GM19240 (cell line): Measurements from ENCODE around the gene ESRRA.
A peak's percentile ranks its signal among the peaks of the same experiment; 100 is the strongest.

Experiments
- DNase-seq: peaks from one replicate; pipeline ENCODE4 v3.0.0; 2011; ENCODE audit warnings: low spot score; ENCODE audit not compliant: insufficient read length

ESRRA gene

DNA sequence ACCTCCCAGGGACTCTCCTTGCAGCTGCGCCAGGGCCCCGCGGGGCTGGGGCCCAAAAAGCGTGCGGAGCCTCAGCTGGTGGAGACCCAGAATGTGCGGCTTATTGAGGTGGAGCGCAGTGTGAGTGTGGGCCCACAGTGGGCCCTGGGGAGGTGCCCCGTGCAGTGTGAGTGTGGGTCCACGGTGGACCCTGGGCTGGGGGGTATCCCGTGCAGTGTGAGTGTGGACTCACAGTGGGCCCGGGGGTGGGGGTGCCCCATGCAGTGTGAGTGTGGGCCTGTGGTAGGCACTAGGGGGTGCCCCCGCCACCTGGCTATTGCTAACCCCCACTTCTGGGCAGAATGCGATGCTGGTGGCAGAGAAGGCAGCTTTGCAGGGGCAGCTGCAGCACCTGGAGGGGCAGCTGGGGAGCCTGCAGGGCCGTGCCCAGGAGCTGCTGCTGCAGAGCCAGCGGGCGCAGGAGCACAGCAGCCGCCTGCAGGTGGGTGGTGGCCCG lies 45.9 kb downstream of the ESRRA start:
- DNase-seq: no peak

DNA sequence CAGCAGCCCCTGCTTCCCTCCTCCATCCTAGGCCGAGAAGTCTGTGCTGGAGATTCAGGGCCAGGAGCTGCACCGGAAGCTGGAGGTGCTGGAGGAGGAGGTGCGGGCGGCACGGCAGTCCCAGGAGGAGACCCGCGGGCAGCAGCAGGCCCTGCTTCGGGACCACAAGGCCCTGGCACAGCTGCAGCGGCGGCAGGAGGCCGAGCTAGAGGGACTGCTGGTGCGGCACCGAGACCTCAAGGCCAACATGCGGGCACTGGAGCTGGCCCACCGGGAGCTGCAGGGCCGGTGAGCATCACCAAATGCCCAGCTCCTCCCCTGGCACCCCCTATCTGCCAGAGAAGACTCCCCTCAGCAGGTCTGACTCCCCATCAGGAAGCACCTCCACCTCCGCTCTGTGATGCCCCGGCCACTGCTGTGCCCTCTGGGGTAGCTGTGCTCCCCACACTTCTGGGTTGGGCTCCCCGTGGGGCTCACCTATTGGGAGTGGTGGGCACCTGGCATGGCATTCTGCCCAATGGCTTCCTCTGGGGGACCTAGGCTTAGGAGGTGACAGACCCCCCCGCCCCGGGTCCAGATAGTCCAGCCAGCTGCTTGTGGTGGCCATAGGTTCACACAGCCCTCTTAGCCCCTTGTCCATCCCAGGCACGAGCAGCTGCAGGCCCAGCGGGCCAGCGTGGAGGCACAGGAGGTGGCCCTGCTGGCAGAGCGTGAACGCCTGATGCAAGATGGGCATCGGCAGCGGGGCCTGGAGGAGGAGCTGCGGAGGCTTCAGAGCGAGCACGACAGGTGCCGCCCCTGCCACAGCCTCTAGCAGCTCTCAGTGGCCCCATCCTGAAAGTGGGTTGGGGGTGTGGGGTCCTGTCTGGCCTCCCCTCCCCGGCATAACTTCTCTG lies 47.0 kb downstream of the ESRRA start:
- no peak for DNase-seq

DNA sequence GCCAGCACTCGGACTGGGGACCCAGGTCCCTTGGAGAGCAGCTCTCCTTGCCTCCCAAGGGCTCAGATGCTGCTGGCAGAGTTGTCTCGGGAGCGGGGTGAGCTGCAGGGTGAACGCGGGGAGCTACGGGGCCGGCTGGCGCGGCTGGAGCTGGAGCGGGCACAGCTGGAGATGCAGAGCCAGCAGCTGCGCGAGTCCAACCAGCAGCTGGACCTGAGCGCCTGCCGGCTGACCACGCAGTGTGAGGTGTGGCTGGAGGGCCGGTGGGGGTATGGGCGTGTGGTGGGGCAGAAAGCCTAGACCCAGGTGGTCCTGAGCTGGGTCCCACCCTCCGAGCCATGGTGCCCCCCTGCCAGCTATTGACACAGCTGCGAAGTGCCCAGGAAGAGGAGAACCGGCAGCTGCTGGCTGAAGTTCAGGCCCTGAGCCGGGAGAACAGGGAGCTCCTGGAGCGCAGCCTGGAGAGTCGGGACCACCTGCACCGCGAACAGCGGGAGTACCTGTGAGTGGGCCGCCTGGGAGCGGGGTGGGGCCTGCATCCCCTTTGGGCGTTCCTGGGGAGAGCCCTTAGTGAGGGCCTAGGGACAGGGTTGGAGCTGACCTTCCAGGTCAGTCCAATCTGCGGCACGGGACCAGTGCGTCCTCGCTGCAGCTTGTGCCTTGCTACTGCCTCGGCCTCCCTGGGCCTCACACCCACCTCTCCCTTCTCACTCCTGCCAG lies 47.8 kb downstream of the ESRRA start:
- DNase-seq: no peak

DNA sequence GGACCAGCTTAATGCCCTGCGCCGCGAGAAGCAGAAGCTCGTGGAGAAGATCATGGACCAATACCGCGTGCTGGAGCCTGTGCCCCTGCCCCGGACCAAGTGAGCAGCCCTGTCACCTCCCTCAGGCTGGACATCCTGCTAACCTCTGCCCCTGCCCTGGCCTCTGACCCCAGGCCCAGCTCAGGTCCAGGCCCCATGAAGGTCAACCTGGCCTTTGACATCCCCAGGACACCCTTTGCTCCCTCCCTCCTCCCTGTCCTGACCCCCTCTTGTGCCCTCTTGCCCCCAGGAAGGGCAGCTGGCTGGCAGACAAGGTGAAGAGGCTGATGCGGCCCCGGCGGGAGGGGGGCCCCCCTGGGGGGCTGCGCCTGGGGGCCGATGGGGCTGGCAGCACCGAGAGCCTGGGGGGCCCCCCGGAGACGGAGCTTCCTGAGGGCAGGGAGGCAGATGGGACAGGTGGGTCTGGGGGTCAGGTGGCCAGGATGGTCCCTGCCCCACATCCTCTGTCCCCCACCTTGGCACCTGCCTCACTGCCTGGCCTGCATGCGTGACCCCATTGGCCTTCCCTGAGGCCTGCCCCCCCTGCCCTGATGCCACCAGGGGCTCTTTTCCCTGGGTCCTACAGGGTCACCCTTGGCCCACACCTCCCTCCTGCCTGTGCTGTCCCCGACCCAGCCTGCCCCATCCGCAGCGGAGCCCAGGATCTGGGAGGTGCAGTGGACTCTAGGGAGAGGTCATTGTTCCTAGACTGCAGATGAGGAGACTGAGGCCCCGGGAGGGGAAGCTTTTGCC lies 48.6 kb downstream of the ESRRA start:
- no peak for DNase-seq

DNA sequence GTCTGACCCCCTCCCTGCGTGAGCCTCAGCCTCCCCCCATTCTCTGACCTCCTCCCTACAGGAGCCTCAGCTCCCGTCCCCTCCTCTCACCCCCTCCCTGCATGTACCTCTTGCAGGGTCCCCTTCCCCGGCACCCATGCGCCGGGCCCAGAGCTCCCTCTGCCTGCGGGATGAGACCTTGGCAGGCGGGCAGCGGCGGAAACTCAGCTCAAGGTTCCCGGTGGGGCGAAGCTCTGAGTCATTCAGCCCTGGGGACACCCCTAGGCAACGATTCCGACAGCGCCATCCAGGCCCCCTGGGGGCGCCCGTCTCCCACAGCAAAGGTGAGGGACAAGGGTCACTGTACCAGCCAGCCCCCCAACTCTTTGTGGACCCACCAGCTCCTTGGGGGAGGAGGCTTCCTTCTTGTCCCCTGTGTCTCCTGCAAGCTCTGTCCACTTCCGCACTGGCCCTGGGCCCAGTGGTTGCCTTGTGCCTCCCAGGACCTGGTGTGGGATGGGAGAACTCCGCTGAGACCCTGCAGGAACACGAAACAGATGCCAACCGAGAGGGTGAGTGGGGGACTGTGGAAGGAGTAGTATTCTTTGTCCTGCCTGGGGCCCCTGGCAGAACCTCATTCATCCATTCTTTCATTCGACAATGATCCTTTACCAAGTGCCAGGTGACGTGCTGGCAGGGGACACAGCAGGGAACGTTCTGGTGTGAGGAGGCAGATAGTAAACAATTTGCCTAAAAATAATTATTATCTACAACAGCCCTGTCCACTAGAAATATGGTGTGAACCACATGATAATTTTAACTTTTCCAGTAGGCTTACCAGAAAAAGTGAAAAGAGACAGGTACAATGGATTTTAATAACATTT lies 50.0 kb downstream of the ESRRA start:
- no peak for DNase-seq

DNA sequence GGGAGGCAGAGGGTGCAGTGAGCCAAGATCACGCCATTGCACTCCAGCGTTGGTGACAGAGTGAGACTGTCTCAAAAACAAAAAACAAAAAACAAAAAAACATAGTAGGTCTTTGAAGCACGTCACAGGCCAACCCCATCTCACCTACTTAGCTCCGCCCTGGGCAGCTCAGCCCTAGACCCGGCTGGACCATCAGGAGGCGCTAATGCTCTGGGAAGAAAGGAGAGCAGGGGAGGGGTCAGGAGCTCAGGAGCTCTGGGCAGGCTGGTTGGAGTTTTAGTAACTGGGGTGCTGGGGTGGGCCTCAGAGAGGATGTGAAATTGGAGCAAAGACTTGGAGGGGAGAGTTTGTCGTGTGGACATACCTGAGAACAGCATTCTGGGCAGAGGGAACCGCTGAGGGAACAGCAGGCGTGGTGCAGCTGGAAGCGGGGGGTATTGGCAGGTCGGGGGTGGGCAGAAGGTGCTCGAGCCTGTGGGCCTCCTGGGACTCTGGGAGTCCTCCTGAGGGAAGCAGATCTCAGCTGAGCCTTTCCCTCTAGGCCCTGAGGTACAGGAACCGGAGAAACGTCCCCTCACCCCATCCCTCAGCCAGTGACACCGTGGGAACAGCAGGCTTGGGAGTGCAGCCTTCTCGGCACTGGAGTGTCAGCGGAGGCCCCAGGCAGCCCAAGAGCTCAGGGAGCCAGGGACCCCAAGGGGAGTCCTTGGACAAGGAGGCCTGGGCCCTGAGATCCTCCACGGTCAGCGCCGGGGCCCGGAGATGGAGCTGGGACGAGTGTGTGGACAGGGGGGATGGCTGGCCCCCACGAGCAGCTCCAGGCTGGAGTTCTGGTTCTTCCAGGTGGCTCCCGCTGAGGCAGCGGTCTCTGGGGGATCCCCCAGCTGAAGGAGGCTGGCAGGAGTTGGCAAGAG lies 51.4 kb downstream of the ESRRA start:
- DNase-seq: no peak

DNA sequence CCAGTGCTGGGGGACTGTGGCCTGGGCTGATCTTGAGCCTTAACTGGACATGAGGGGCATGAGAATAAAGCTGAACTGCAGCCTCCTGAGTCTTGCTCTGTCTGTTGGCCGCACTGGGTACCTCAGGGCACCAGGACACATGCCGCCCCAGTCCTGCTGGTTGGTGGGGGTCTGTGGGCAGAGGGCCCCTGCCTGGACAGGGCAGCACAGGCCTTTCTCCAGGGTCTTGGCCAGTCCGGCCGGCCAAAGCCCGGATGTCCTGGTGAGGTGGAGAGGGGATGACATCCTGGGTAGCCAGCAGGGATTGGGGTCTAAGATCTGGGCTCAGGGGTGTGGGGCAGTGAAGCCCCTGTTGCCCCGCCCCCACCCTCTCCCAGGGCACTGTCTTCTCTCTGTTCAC lies 52.1 kb downstream of the ESRRA start:
- no peak for DNase-seq

DNA sequence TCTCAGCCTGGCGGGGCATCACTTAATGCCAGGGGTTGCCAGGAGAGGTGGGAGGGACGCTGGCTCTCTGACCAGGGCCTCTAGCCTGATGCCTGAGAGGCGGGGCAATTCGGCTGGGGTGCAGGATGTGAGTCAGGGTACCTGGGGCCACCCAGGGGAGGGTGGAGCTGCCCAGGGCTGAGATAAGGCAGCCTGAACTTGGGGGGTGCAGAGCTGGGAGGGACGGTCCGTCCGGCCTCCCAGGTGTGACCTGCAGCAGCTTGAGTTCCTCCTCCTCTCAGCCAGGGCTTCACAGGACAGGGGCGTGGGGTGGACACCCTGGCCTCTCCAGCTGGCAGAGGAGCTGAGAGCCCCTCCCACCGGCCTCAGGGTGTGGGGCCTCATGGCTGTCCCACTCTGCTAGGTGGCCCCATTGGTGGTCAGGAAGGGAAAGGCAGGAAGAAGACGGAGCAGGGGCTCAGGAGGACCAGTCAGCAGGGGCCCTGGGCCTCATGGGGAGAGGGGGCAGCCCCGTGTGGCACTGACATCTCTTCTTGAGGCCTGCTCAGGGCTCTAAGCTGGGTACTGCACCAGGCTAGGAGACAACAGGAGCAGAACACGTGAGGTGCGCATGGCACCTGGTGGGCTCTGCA lies 52.7 kb downstream of the ESRRA start:
- no peak for DNase-seq

DNA sequence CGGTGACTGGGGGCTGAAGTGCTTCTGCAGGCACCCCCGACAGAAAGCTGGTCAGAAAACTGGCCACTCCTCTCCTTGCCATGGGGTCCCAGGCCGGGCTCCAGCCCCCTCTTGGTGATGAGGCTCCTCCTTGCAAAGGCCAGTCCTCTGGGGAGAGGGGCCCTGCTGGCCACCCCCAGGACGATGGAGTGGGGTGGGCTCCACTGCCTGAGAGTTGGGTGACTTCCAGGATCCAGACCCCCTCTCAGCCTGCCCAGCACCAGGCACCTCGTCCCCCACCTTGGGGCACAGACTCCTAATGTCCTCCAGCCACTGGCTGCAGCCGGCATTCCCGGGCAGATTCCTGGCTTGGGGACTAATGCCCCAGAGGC lies 53.2 kb downstream of the ESRRA start:
- no peak for DNase-seq

DNA sequence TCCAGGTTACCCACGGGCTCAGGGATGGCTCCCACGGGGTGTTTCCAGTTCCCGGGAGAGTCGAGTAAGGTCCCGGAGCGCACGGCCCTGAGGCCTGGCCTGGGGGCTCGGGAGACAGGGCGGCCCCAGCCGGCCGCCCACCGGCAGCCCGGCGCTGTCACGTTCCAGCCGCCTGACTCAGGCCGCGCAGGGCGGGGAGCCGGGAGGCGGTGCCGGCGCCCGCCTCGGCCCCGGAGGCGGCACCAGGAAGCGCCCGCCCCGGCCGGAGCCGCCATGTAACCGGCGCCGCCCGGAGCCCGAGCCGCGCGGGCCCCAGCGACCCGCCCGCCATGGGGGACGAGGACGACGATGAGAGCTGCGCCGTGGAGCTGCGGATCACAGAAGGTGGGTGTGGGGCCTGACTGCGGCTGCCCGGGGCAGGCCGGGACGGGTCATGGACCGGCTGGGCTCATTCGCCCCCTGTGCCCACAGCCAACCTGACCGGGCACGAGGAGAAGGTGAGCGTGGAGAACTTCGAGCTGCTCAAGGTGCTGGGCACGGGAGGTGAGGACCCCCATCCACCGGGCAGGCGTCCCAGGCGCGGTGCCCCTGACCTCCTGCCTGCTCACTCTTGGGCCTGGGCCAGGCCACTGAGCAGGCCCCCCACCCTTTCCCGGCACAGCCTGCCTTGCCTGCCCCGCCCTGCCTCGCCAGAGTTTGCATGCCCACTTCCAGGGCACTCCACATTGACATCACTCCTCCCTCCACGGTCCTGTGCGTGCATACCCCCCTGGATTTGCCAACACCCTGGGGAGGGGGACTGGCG lies 53.8 kb downstream of the ESRRA start, which contains the start of gene RPS6KA4:
Gene RPS6KA4, plus strand, starts transcription at position 256 of the 805 bp plus-strand sequence. Its CDS starts 74 bp downstream, at position 330.
- DNase-seq: peak; percentile 89

DNA sequence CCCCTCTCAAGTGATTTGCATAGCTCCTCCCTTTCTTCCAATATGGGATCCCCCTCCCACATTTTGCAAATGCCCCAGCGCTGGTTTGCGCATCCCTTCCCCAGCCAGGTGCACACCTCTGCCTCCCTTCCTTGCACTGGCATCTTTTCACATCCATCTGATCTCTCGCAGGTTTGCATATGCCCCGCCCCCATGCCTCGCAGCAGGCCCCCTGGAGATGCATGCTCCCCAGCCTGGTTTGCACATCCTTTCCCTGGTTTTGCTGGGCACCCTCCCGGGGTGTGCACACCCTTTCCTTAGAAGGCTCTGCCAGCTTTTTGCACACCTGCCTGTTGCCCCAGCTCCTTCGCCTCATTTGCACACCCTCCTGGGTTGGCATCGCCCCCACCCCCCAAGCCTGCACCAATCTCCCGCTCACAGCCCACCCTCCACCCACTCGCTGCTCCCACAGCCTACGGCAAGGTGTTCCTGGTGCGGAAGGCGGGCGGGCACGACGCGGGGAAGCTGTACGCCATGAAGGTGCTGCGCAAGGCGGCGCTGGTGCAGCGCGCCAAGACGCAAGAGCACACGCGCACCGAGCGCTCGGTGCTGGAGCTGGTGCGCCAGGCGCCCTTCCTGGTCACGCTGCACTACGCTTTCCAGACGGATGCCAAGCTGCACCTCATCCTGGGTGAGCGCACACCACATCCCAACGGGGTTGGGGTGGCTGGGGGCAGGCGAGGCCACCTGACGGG lies 54.6 kb downstream of the ESRRA start:
- no peak for DNase-seq

DNA sequence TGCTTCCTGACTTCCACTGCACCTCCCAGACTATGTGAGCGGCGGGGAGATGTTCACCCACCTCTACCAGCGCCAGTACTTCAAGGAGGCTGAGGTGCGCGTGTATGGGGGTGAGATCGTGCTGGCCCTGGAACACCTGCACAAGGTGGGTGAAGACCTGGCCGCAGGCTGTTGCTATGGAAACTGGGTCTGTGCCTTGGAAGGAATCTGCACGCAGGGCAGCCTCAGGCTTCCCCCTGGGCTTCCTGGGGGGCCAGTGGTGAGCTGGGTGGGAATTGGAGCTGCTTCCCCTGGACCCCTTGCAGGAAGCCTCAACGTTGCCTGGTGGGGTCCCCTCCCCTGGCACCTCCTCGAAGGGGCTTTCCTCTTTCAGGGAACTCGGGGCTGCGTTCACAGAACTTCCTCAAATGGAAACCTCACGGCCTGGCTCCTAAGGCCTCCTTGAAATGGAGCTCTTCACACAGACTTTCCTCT lies 55.2 kb downstream of the ESRRA start:
- no peak for DNase-seq

DNA sequence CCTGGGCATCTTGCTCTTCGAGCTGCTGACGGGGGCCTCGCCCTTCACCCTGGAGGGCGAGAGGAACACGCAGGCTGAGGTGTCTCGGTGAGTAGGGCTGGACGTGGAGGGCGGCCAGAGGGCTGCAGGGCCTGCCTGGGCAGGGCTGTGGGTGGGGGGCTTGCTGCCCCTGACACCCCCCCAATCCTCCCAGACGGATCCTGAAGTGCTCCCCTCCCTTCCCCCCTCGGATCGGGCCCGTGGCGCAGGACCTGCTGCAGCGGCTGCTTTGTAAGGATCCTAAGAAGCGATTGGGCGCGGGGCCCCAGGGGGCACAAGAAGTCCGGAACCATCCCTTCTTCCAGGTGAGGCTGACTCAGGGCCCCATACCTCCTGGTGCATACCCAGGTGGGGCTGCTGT lies 56.3 kb downstream of the ESRRA start:
- DNase-seq: no peak

DNA sequence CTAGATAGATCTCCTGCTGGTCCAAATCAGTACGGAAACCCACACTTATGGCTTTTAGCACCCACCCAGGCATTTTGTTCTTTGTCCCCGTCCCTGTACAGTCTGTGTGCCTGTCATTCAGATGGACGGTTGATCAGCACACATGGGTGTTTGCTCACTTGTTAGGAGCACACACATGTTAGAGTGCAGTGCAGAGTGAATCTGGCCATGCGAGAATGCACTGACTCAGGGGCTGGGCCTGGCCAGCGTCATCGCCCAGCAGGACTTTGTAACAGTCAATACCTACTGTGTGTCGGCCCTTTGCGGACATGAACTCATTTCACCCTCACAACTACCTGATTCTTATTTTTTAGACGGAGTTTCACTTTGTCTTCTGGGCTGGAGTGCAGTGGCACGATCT lies 57.0 kb downstream of the ESRRA start:
- DNase-seq: no peak

DNA sequence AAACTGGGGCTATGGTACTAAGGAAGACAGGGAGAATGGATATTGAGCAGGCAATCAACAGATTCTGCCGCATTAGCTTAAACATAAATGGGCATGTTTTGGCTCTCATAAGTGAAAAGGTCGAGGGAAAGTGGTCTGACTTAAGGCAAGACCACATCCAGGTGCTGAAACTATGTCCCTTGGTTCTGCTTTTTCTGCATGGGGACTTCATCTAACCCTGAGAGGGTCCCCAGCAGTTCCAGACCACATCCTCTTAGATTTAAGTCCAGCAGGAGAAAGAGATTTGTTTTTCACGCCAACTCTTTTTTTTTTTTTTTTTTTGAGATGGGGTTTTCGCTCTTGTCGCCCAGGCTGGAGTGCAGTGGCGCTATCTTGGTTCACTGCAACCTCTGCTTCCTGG lies 59.1 kb downstream of the ESRRA start:
- no peak for DNase-seq

DNA sequence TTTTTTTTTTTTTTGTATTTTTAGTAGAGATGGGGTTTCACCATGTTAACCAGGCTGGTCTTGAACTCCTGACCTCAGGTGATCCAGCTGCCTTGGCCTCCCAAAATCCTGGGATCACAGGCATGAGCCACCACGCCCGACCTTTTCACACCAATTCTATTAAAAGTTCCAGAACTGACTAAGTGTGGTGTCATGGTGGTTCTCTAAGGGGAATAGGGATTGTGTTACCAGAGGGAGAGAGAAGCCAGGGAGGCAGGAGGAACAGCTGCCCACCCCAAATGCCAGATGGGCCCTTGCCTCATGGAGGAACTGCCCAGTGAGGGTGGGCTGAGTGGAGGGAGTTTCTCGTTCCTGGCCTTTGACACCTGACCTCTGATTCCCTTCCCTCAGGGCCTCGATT lies 59.6 kb downstream of the ESRRA start:
- DNase-seq: no peak
